ENCODE measurements around the gene PLEKHS1. TPM values are rescaled to one million over a fixed set of nuclear protein-coding genes. Genes with fewer than 3 reads are reported as not detected.

The PLEKHS1 gene
- total RNA-seq: not detected

GRCh38 chr10:113751181-113751732 is at the start of gene PLEKHS1:
Gene PLEKHS1 (plus strand): TSS chr10:113751682. CDS start chr10:113755278, 3,596 bp downstream.
- no peaks in the 10 kb centered on the region for H3K9me3 Mint-ChIP-seq
- ChIA-PET CTCF (interaction anchor here (2.1 kb wide), 1 partner anchor 15 kb away, joined by 5 read pairs; no protein-coding TSS in a partner anchor), POLR2A (no interaction called here)

DNA sequence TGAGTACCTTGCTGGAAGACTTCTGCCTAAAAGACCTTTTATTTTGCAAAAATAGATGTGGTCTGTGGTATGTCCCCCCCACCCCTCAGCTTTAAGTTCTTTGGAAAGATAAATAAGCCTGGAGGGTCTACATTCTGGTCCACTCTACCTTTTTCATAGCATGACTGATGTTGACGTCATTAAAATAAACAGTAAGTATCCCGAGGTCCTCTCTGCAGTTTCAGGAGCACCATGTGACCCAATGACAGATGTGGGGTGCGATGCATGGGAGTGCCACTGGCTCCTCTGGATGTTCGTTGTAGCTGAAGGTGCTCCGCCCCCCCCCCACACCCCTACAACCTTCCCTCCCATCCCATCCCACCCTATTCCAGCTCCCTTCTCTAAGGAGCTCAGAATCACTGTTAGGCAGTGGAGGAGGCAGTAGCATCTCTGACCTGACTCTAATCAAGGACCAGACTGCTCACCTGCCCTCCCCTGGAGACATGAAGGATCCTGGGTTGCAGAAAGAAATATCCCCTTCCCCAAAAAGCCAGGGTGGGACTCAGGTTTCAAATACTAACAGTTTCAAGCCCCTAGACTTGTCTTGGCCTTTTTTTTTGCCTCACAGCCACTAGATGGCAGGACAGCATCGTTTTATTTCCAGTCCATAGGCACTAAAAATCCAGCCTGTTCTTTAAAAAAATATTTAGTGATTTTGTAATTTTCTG is 46.7 kb upstream of the PLEKHS1 start:
- peaks cover 11% of the 10 kb centered on the region for H3K36me3 Mint-ChIP-seq (ENCODE audit: low read depth)
- intact Hi-C loops (cut with micrococcal nuclease): loop anchor here (10.0 kb wide), 1 partner anchor 400 kb away; no protein-coding TSS in a partner anchor
- ChIA-PET POLR2A (no interaction called here), CTCF (interaction anchor here (0.7 to 1.9 kb wide), 5 partner anchors 12 to 398 kb away, joined by 3 to 10 read pairs (median 5); no protein-coding TSS in a partner anchor)
- no peak for ATAC-seq
- H3K27ac Mint-ChIP-seq: no peak overlapping the region
- no peak overlapping the region for H3K4me3 Mint-ChIP-seq
- TF ChIP-seq, protein P1, sequence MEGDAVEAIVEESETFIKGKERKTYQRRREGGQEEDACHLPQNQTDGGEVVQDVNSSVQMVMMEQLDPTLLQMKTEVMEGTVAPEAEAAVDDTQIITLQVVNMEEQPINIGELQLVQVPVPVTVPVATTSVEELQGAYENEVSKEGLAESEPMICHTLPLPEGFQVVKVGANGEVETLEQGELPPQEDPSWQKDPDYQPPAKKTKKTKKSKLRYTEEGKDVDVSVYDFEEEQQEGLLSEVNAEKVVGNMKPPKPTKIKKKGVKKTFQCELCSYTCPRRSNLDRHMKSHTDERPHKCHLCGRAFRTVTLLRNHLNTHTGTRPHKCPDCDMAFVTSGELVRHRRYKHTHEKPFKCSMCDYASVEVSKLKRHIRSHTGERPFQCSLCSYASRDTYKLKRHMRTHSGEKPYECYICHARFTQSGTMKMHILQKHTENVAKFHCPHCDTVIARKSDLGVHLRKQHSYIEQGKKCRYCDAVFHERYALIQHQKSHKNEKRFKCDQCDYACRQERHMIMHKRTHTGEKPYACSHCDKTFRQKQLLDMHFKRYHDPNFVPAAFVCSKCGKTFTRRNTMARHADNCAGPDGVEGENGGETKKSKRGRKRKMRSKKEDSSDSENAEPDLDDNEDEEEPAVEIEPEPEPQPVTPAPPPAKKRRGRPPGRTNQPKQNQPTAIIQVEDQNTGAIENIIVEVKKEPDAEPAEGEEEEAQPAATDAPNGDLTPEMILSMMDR (IDR thresholded peaks at IDR 0.05): peak; percentile 66
- H3K4me1 Mint-ChIP-seq (ENCODE audit: low read depth): peaks cover 21% of the 10 kb centered on the region
- H3K9me3 Mint-ChIP-seq: no peaks in the 10 kb centered on the region
- H3K27me3 Mint-ChIP-seq: no peaks in the 10 kb centered on the region
- peak; percentile 36 for DNase-seq

More at GRCh38 chr10:113751181-113751732, at the start of gene PLEKHS1:
- TF ChIP-seq, protein P1 (IDR thresholded peaks at IDR 0.05): no peak
- Mint-ChIP-seq H3K4me1 (ENCODE audit: low read depth) (no peaks in the 10 kb centered on the region), H3K27ac (no peak within 1 kb of the TSS), H3K27me3 (peaks cover 6% of the 10 kb centered on the region), H3K4me3 (no peak within 1 kb of the TSS), H3K36me3 (ENCODE audit: low read depth) (no peaks in the 10 kb centered on the region)
- no peak for ATAC-seq
- intact Hi-C loops (cut with micrococcal nuclease): no loop called here
- no peak for DNase-seq

GRCh38 chr10:113705344-113705652 is 46.2 kb upstream of the PLEKHS1 start:
- H3K9me3 Mint-ChIP-seq: no peaks in the 10 kb centered on the region
- intact Hi-C loops (cut with micrococcal nuclease): loop anchor here (10.0 kb wide), 1 partner anchor 400 kb away; no protein-coding TSS in a partner anchor
- peaks cover 24% of the 10 kb centered on the region for H3K4me1 Mint-ChIP-seq (ENCODE audit: low read depth)
- peaks cover 14% of the 10 kb centered on the region for H3K36me3 Mint-ChIP-seq (ENCODE audit: low read depth)
- H3K27me3 Mint-ChIP-seq: no peaks in the 10 kb centered on the region
- ATAC-seq (no peak), DNase-seq (no peak)
- H3K27ac Mint-ChIP-seq: no peak overlapping the region
- ChIA-PET POLR2A (no interaction called here), CTCF (interaction anchor here (0.7 to 1.9 kb wide), 6 partner anchors 19 to 599 kb away, joined by 3 to 10 read pairs (median 4); no protein-coding TSS in a partner anchor)
- no peak overlapping the region for H3K4me3 Mint-ChIP-seq
- TF ChIP-seq, protein P1 (IDR thresholded peaks at IDR 0.05): peak; percentile 39

GRCh38 chr10:113706623-113707022 is 44.9 kb upstream of the PLEKHS1 start:
- no peak for DNase-seq
- peaks cover 24% of the 10 kb centered on the region for H3K4me1 Mint-ChIP-seq (ENCODE audit: low read depth)
- H3K27ac Mint-ChIP-seq: no peak overlapping the region
- ChIA-PET POLR2A (no interaction called here), CTCF (interaction anchor here (1.7 kb wide), 1 partner anchor 93 kb away, joined by 4 read pairs; no protein-coding TSS in a partner anchor)
- H3K9me3 Mint-ChIP-seq: no peaks in the 10 kb centered on the region
- no peak overlapping the region for H3K4me3 Mint-ChIP-seq
- ATAC-seq: no peak
- TF ChIP-seq, protein P1 (IDR thresholded peaks at IDR 0.05): no peak
- no peaks in the 10 kb centered on the region for H3K27me3 Mint-ChIP-seq
- intact Hi-C loops (cut with micrococcal nuclease): loop anchor here (10.0 kb wide), 1 partner anchor 398 kb away; no protein-coding TSS in a partner anchor
- H3K36me3 Mint-ChIP-seq (ENCODE audit: low read depth): peaks cover 9% of the 10 kb centered on the region

DNA sequence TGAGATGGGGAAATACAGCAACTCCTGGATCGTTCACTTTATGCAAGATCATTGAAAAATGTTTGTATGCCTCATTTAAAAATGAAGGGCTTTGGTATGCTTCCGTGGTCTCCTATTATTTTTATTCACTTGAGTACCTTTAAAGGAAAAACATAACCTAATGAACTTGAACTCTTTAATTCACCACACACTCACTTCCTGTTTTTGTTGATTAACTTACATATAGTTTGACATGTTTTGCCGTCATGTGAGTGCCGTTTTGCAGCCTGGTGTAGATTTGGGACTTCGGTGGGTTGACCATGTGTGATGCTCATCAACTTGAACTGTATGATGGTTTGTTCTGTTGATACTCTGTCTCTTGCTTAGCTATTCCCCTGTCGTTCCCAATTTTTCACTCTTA is 42.8 kb upstream of the PLEKHS1 start:
- intact Hi-C loops (cut with micrococcal nuclease): loop anchor here (10.0 kb wide), 1 partner anchor 396 kb away; no protein-coding TSS in a partner anchor
- Mint-ChIP-seq H3K27me3 (no peaks in the 10 kb centered on the region), H3K4me1 (ENCODE audit: low read depth) (peaks cover 24% of the 10 kb centered on the region), H3K27ac (no peak overlapping the region), H3K36me3 (ENCODE audit: low read depth) (peaks cover 9% of the 10 kb centered on the region), H3K4me3 (no peak overlapping the region), H3K9me3 (no peaks in the 10 kb centered on the region)
- DNase-seq (no peak), ATAC-seq (no peak)
- TF ChIP-seq, protein P1 (IDR thresholded peaks at IDR 0.05): no peak
- POLR2A ChIA-PET: no interaction called here
- CTCF ChIA-PET: interaction anchor here (0.7 kb wide), 1 partner anchor 50 kb away, joined by 3 read pairs; no protein-coding TSS in a partner anchor

Measured in activated CD8-positive, alpha-beta T cell treated with anti-CD3 and anti-CD28 coated beads for 36 hours (primary cell).